WTC11 (cell line): ENCODE measurements around the gene IGSF11.

ENCODE experiments used
- CREB1 ChIP-seq: sonication (generic); formaldehyde crosslinking; IDR thresholded peaks from 2 replicates; pipeline ENCODE4 v1.8.0; 2023; ENCODE audit warnings: mild to moderate bottlenecking, missing genetic modification reagents
- ELF4 ChIP-seq: sonication (generic); formaldehyde crosslinking; IDR thresholded peaks from 2 replicates; pipeline ENCODE4 v1.8.1; 2022; ENCODE audit warnings: low read depth, mild to moderate bottlenecking, moderate library complexity, missing genetic modification reagents
- GTF2I ChIP-seq: fragments of 250-450 bp; sonication (Bioruptor Pico); conservative IDR thresholded peaks from 2 replicates; pipeline ENCODE4 v1.4.0; 2021; ENCODE audit warnings: mild to moderate bottlenecking
- IRF2 ChIP-seq: sonication (generic); formaldehyde crosslinking; IDR thresholded peaks from 2 replicates; pipeline ENCODE4 v1.8.0; 2022; ENCODE audit warnings: low read depth, missing genetic modification reagents, borderline replicate concordance
- JUN ChIP-seq: sonication (generic); formaldehyde crosslinking; IDR thresholded peaks from 2 replicates; pipeline ENCODE4 v1.8.0; 2023; ENCODE audit warnings: mild to moderate bottlenecking, missing genetic modification reagents
- NFYB ChIP-seq: sonication (generic); formaldehyde crosslinking; conservative IDR thresholded peaks from 2 replicates; pipeline ENCODE4 v1.8.0; 2022; ENCODE audit warnings: low read depth, missing genetic modification reagents
- NR2C2 ChIP-seq: sonication (generic); formaldehyde crosslinking; IDR thresholded peaks from 2 replicates; pipeline ENCODE4 v1.8.0; 2022; ENCODE audit warnings: mild to moderate bottlenecking, missing genetic modification reagents
- SP1 ChIP-seq: sonication (generic); formaldehyde crosslinking; conservative IDR thresholded peaks from 2 replicates; pipeline ENCODE4 v1.8.1; 2022; ENCODE audit warnings: missing genetic modification reagents
- TF ChIP-seq, protein P1 (sequence below): fragments of 200-600 bp; IDR thresholded peaks from 2 replicates; pipeline ENCODE4 v1.8.0; 2022; ENCODE audit warnings: antibody characterized with exemption
- TF ChIP-seq, protein P2 (sequence below): sonication (generic); formaldehyde crosslinking; conservative IDR thresholded peaks from 2 replicates; pipeline ENCODE4 v1.8.1; 2022; ENCODE audit warnings: mild to moderate bottlenecking, missing genetic modification reagents
- TF ChIP-seq, protein P3 (sequence below): sonication (generic); formaldehyde crosslinking; conservative IDR thresholded peaks from 2 replicates; pipeline ENCODE4 v1.8.1; 2023; ENCODE audit warnings: mild to moderate bottlenecking, low read depth, missing genetic modification reagents, moderate library complexity
- TF ChIP-seq, protein P4 (sequence below): sonication (generic); formaldehyde crosslinking; IDR thresholded peaks from 2 replicates; pipeline ENCODE4 v1.8.1; 2022; ENCODE audit warnings: mild to moderate bottlenecking, missing genetic modification reagents, moderate library complexity, borderline replicate concordance
- TF ChIP-seq, protein P5 (sequence below): sonication (generic); formaldehyde crosslinking; IDR thresholded peaks from 2 replicates; pipeline ENCODE4 v1.8.0; 2022; ENCODE audit warnings: mild to moderate bottlenecking, missing genetic modification reagents

DNA sequence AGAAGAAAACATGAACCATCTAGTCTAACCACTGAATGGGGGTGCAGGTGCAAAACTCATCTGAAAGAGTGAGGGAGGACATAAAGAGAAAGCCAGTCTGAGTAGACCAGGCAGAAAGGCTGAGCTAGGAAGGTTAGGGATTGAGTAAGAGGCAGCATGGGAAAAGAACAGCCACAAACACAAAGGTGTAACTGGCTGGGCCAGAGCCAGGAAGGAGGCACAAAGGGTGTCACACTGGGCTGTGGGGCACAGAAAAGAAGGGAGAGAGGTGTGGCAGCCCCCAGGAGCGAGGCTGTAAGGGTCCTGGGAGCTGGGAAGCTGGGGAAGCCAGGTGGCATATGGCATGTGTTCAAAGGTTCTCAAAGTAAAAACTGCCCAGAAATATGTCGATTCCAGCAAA is 18.7 kb downstream of the IGSF11 start:
- TF ChIP-seq, protein P1, sequence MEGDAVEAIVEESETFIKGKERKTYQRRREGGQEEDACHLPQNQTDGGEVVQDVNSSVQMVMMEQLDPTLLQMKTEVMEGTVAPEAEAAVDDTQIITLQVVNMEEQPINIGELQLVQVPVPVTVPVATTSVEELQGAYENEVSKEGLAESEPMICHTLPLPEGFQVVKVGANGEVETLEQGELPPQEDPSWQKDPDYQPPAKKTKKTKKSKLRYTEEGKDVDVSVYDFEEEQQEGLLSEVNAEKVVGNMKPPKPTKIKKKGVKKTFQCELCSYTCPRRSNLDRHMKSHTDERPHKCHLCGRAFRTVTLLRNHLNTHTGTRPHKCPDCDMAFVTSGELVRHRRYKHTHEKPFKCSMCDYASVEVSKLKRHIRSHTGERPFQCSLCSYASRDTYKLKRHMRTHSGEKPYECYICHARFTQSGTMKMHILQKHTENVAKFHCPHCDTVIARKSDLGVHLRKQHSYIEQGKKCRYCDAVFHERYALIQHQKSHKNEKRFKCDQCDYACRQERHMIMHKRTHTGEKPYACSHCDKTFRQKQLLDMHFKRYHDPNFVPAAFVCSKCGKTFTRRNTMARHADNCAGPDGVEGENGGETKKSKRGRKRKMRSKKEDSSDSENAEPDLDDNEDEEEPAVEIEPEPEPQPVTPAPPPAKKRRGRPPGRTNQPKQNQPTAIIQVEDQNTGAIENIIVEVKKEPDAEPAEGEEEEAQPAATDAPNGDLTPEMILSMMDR = no peak
- TF ChIP-seq JUN (CRISPR knock-in tag) = no peak
- TF ChIP-seq, protein P2, sequence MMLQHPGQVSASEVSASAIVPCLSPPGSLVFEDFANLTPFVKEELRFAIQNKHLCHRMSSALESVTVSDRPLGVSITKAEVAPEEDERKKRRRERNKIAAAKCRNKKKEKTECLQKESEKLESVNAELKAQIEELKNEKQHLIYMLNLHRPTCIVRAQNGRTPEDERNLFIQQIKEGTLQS (CRISPR knock-in tag) = no peak
- TF ChIP-seq IRF2 (CRISPR knock-in tag) = no peak
- TF ChIP-seq, protein P3, sequence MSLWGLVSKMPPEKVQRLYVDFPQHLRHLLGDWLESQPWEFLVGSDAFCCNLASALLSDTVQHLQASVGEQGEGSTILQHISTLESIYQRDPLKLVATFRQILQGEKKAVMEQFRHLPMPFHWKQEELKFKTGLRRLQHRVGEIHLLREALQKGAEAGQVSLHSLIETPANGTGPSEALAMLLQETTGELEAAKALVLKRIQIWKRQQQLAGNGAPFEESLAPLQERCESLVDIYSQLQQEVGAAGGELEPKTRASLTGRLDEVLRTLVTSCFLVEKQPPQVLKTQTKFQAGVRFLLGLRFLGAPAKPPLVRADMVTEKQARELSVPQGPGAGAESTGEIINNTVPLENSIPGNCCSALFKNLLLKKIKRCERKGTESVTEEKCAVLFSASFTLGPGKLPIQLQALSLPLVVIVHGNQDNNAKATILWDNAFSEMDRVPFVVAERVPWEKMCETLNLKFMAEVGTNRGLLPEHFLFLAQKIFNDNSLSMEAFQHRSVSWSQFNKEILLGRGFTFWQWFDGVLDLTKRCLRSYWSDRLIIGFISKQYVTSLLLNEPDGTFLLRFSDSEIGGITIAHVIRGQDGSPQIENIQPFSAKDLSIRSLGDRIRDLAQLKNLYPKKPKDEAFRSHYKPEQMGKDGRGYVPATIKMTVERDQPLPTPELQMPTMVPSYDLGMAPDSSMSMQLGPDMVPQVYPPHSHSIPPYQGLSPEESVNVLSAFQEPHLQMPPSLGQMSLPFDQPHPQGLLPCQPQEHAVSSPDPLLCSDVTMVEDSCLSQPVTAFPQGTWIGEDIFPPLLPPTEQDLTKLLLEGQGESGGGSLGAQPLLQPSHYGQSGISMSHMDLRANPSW (CRISPR knock-in tag) = no peak
- TF ChIP-seq SP1 = no peak
- no peak for TF ChIP-seq NR2C2
- no peak for TF ChIP-seq NFYB (CRISPR knock-in tag)
- no peak for TF ChIP-seq GTF2I
- TF ChIP-seq CREB1 (CRISPR knock-in tag) = no peak
- TF ChIP-seq, protein P4, sequence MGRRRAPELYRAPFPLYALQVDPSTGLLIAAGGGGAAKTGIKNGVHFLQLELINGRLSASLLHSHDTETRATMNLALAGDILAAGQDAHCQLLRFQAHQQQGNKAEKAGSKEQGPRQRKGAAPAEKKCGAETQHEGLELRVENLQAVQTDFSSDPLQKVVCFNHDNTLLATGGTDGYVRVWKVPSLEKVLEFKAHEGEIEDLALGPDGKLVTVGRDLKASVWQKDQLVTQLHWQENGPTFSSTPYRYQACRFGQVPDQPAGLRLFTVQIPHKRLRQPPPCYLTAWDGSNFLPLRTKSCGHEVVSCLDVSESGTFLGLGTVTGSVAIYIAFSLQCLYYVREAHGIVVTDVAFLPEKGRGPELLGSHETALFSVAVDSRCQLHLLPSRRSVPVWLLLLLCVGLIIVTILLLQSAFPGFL (CRISPR knock-in tag) = no peak
- no peak for TF ChIP-seq ELF4 (CRISPR knock-in tag)
- TF ChIP-seq, protein P5, sequence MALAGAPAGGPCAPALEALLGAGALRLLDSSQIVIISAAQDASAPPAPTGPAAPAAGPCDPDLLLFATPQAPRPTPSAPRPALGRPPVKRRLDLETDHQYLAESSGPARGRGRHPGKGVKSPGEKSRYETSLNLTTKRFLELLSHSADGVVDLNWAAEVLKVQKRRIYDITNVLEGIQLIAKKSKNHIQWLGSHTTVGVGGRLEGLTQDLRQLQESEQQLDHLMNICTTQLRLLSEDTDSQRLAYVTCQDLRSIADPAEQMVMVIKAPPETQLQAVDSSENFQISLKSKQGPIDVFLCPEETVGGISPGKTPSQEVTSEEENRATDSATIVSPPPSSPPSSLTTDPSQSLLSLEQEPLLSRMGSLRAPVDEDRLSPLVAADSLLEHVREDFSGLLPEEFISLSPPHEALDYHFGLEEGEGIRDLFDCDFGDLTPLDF (CRISPR knock-in tag) = no peak
